ENCODE results near the gene BTN1A1.
A peak's percentile ranks its signal among the peaks of the same experiment; 100 is the strongest.
"Not testable (repeated sequence)": the region's sequence is repeated elsewhere in the genome, so short reads cannot be mapped to it uniquely, and the experiment has no call there.

BTN1A1 gene

DNA sequence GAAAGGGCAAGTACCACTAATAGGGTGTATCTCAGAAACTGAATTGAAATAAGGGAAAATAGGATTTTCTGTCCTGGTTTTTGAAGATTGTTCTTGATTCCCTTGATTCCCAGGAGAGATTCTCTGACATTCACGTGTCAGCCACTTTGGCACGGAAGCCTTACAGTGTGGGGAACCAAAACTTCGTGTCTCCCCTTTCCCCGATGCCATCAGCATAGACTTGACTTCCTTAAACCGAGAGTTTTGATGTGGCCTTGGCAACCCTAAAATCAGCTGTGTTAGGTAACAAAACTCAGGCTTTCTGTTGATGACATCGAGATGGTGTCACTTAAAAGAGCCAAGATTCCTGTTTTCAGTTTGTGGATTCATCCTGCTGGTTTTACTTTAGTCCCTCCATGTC is 45.5 kb downstream of the BTN1A1 start:
- Mint-ChIP-seq H3K27ac (no peak overlapping the region), H3K4me1 (peaks cover 8 to 21% of the 10 kb centered on the region in 2 donors), H3K4me3 (no peak overlapping the region), H3K27me3 (no peaks in the 10 kb centered on the region), H3K9me3 (no peaks in the 10 kb centered on the region), H3K36me3 (peaks cover 27 to 42% of the 10 kb centered on the region in 2 donors)
- ATAC-seq (replicated peaks) (no peak), DNase-seq (no peak)

DNA sequence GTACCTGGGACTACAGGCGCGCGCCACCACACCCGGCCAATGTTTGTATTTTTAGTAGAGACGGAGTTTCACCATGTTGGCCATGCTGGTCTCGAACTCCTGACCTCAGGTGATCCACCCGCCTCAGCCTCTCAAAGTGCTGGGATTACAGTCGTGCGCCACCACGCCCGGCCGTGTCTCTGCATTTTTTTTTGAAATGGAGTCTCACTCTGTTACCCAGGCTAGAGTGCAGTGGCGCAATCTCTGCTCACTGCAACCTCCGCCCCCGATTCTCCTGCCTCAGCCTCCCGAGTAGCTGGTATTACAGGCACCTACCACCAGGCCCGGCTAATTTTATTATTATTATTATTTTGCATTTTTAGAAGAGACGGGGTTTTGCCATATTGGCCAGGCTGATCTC is 47.3 kb downstream of the BTN1A1 start:
- Mint-ChIP-seq H3K4me1 (peaks cover 7 to 22% of the 10 kb centered on the region in 2 donors), H3K36me3 (peaks cover 26 to 35% of the 10 kb centered on the region in 2 donors)
- H3K4me3 Mint-ChIP-seq; ATAC-seq (replicated peaks); H3K27ac Mint-ChIP-seq; H3K27me3 Mint-ChIP-seq; DNase-seq; H3K9me3 Mint-ChIP-seq: not testable (repeated sequence)

DNA sequence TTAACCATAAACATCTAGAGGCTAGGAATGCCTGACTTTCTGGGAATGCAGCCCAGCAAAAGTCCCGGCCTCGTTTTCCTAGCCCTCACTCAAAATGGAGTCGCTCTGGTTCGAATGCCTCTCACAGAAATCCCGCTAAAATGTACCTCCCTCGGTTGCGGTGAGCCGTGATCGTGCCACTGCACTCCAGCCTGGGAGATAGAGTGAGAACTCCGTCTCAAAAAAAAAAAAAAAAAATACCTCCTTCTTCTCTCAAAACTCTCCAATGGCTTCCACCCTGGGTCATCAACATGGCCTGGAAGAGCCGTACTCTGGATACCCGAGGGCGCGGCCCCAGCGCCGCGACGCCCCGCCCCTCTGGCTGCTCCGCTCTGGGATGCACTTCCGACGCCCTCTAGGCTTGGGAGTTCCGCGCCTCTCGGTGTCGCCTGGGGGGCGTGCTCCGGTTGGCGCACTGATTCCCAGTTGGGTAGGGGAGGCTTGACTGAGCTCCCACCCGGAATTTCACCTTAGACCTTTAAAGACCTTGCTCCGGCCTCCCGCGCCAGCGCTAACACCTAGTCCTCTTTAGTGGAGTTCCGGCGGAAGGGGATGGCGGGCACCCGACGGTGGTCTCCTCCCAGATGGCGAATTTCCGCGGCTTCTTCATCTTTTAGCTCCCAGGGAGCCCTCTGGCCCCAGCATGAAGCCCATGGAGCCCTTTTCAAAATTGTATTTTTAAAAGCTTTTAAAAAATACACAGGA is 50.3 kb downstream of the BTN1A1 start:
- Mint-ChIP-seq H3K9me3 (no peaks in the 10 kb centered on the region), H3K36me3 (peaks cover 10 to 15% of the 10 kb centered on the region in 2 donors), H3K4me3 (peak overlapping the region; percentile 96 to 99), H3K27ac (peak overlapping the region; percentile 89), H3K27me3 (no peaks in the 10 kb centered on the region), H3K4me1 (peaks cover 8 to 25% of the 10 kb centered on the region in 2 donors)
- peak; percentile 48 to 51 for ATAC-seq (replicated peaks)
- peak; percentile 58 for DNase-seq

DNA sequence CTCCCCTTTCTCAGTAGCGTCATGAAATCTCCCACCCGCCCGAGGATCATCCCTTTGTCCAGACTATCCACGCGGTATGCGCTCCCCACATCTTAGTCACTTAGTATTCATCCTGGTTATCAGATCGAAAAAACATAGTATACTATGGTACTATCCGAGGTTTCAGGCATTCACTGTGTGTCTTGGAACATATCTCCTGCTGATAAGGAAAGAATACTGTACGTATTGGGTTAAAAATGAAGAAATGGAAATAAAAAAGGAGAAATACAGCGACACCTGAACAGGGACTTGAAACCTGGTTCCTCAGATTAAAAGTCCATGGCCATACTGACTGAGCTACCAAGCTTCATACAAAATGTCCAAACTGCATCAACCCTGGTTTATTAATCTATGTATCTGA is 52.1 kb downstream of the BTN1A1 start:
- Mint-ChIP-seq H3K36me3 (no peaks in the 10 kb centered on the region), H3K27me3 (no peaks in the 10 kb centered on the region), H3K4me1 (peaks cover 8 to 33% of the 10 kb centered on the region in 2 donors), H3K9me3 (no peaks in the 10 kb centered on the region), H3K4me3 (no peak overlapping the region), H3K27ac (no peak overlapping the region)
- ATAC-seq (replicated peaks) (no peak), DNase-seq (no peak)

DNA sequence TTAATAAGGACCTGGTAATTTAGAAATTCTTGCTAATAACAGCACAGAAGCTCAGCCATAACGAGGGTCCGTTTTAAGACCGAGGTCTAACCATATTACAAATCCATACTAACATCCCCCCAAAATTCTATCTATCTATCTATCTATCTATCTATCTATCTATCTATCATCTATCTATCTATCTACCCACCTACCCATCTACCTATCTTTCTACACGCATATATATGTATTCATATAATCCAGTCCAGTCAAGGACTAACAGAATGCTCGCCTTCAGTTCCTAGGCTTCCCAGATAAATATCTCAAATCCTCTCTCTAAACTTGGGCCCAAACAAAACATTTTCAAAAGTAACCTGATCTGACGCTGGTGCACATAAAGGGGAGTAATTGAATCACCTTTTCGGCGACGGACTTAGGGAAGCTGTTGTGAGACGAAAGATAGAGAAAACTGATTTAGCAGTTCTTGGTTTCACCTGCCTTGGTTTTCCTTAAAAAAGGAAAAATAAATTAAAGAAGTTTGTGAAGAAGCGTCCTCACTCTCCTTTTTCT is 52.6 kb downstream of the BTN1A1 start:
- ATAC-seq (replicated peaks) (no peak), DNase-seq (no peak)
- H3K36me3 Mint-ChIP-seq: no peaks in the 10 kb centered on the region
- no peaks in the 10 kb centered on the region for H3K9me3 Mint-ChIP-seq
- no peak overlapping the region for H3K27ac Mint-ChIP-seq
- peaks cover 8 to 33% of the 10 kb centered on the region in 2 donors for H3K4me1 Mint-ChIP-seq
- H3K4me3 Mint-ChIP-seq: no peak overlapping the region
- H3K27me3 Mint-ChIP-seq: no peaks in the 10 kb centered on the region

DNA sequence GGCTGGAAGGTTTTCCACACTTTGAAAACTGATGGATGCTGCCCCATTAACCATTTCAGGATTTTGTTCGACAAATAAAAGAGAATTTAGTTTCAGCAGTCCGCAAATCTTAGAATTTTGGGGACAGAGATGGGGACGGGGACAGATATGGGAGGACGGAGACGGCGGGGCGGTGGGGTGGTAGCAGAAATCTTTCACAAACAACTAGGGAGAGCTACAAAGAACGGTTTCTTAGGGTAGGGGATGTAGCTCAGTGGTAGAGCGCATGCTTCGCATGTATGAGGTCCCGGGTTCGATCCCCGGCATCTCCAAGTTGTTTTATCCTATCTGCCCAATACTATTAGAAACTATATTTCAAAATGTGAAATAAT is 53.1 kb downstream of the BTN1A1 start:
- no peaks in the 10 kb centered on the region for H3K36me3 Mint-ChIP-seq
- no peak overlapping the region for H3K27ac Mint-ChIP-seq
- peaks cover 8 to 33% of the 10 kb centered on the region in 2 donors for H3K4me1 Mint-ChIP-seq
- H3K4me3 Mint-ChIP-seq: no peak overlapping the region
- no peaks in the 10 kb centered on the region for H3K27me3 Mint-ChIP-seq
- H3K9me3 Mint-ChIP-seq: no peaks in the 10 kb centered on the region
- DNase-seq: peak; percentile 75
- ATAC-seq (replicated peaks): peak; percentile 71 to 76

DNA sequence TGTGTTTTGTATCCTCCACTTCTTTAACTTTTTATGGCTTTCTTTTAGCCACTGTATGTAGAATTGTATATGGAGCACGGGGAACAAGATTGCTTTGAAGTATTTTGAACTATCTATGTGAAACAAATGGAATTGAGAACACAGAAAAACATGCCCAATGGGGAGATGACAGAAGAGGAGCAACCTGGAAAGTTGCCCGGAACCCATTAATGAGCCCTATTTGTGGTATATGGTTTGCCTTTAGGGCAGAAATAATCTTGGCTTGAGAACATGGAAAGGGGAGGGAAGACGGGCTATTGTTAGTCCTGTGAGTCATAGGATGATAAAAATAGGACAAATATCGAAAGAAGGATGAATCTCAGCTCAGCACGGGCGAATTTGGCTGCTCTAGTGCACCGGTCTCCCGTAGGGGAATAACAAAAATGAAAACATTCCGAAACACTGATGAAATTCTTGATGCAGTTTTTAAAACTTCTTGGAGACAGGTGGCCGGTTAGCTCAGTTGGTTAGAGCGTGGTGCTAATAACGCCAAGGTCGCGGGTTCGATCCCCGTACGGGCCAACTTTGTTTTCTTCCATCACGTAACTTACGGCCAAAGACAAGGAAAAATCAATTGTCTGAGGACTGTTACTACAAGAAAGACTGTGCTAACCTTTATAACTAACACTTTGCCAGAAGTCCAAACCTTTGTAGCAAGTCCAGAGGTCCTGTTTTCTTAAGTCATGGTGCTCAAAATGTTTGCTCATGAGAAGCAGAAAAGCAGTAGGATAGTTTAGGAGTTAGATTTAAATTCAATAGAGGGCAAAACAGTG is 53.7 kb downstream of the BTN1A1 start:
- Mint-ChIP-seq H3K4me1 (peaks cover 8 to 33% of the 10 kb centered on the region in 2 donors), H3K4me3 (no peak overlapping the region), H3K27me3 (no peaks in the 10 kb centered on the region), H3K9me3 (no peaks in the 10 kb centered on the region), H3K36me3 (no peaks in the 10 kb centered on the region), H3K27ac (no peak overlapping the region)
- ATAC-seq (replicated peaks) (peak; percentile 55), DNase-seq (peak; percentile 72)

DNA sequence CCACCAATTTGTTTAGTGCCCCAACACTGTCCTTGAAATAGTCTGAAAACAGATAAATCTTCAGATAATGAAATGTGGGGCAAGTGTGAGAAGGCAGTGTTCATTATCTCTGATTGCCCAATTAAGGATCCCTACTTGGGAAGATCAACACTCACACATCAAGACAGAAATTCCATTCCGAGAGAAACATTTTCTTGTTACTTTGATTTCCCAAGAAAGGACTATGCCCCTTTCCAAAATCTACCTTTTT is 54.3 kb downstream of the BTN1A1 start:
- no peak overlapping the region for H3K4me3 Mint-ChIP-seq

DNA sequence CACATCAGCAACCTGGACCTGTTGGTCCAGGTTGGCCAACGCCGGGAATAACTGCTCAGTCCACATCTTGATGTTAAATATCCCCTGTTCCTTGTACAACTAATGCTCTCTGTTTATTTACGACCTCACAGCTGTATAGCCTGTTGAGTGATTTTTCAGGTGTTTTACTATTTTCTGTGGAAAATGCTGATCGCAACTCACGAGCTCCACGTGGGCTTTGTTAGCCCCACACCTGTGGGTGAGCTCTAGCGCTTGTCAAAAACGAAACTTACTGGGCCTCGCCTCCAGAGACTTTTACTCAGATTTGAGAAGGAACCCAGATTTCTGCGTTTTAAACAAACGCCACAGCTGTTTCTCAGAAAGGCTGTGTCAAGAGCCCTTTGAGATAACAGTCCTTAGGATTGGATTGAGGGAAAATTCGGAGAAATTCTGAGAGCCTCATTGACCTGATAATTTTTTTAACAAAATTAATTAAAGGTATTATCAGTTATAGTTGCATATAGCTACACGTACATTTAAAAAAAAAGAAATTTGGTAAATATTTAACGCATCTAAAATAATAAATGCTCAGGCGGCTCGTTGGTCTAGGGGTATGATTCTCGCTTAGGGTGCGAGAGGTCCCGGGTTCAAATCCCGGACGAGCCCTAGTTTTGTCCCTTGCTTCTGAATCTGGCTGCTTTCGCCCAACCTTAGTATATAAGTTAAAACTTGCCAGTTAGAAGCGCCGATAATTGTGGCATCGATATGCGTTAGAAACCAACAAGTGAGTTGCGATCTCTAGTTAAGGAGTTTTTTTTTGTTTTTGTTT is 54.8 kb downstream of the BTN1A1 start:
- Mint-ChIP-seq H3K4me3 (peak overlapping the region; percentile 38 to 61), H3K27ac (peak overlapping the region; percentile 85), H3K9me3 (no peaks in the 10 kb centered on the region), H3K36me3 (no peaks in the 10 kb centered on the region), H3K27me3 (no peaks in the 10 kb centered on the region), H3K4me1 (peaks cover 8 to 33% of the 10 kb centered on the region in 2 donors)
- DNase-seq (no peak), ATAC-seq (replicated peaks) (peak; percentile 24 to 33)

More for the DNA sequence above, 54.3 kb downstream of the BTN1A1 start:
- peaks cover 8 to 33% of the 10 kb centered on the region in 2 donors for H3K4me1 Mint-ChIP-seq
- DNase-seq: no peak
- no peaks in the 10 kb centered on the region for H3K36me3 Mint-ChIP-seq
- H3K27ac Mint-ChIP-seq: no peak overlapping the region
- H3K9me3 Mint-ChIP-seq: no peaks in the 10 kb centered on the region
- no peak for ATAC-seq (replicated peaks)
- no peaks in the 10 kb centered on the region for H3K27me3 Mint-ChIP-seq

DNA sequence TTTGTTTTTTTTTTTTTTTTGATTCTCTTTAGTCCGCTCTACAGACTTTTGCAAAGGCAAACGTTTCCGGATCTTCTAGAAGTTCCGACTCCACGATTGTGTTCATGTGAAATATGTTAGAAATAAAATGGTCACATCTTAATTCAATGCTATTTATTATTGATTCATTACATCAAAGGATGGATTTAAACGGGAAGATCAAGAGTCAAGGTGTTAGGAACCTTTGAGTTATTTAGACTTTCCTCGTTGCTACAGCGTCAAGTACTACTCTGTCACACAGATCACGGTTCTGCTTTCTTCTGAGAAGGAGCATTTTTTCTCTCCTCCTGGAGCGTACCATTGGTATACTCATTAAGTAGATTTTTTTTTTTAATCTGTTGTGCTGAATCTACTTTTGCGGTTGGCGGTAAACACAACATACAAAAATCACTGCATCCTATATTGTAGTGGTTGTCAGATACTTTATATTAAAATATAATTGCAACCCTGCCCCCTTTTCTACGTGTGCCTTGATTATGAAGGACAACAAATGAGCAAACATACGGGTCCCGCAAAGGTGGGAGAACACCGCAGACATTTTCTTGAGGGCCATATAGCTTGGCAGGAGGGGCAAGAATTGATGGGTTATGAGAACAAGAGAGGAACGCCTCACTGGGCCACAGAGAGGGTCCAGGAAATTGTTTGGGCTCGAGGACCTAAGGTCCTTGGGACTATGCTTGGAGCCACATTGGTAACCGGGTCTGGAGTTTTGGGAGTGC is 55.6 kb downstream of the BTN1A1 start:
- no peaks in the 10 kb centered on the region for H3K36me3 Mint-ChIP-seq
- H3K9me3 Mint-ChIP-seq: no peaks in the 10 kb centered on the region
- H3K4me1 Mint-ChIP-seq: peaks cover 4 to 26% of the 10 kb centered on the region in 2 donors
- peak overlapping the region; percentile 38 to 61 for H3K4me3 Mint-ChIP-seq
- no peaks in the 10 kb centered on the region for H3K27me3 Mint-ChIP-seq
- peak overlapping the region; percentile 85 for H3K27ac Mint-ChIP-seq
- ATAC-seq (replicated peaks): no peak
- DNase-seq: no peak

DNA sequence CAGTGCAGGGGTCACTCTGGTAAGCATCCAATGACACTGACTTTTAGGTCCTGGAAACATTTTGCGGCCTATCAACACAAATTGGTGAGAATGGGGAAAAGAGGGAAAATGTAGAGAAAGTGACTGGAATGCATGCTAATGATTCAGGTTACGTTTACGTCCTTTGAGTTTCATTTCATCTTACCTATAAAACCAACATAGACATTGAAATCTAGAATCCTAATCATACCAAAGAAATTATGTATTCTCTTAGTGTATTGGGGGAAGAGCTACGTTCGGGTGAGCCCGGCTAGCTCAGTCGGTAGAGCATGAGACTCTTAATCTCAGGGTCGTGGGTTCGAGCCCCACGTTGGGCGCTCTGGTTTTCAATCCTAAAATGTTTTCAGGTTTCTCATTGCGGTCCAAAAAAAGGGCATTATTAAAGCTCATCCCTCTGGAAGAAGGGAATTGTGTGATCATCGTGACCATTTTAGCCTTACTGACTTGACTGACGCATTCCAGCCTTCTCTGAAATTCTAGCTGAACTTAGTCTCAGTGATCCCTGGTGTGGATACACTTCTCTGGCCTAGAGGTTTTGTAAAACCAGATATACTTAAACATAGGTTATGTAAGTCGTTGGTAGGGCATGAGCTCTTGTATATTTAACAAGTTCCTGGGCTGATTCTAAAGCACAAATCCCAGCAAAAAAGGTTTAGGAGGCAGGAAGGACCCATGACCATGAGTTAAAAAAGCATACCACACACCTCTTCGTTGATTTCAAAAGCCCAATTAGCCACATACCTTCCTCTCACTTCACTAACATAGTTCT is 56.4 kb downstream of the BTN1A1 start:
- H3K4me3 Mint-ChIP-seq: peak overlapping the region in 1 of 2 donors; percentile 30
- peak overlapping the region; percentile 87 for H3K27ac Mint-ChIP-seq
- no peak for DNase-seq
- no peak for ATAC-seq (replicated peaks)
- no peaks in the 10 kb centered on the region for H3K9me3 Mint-ChIP-seq
- H3K4me1 Mint-ChIP-seq: peaks cover 4 to 19% of the 10 kb centered on the region in 2 donors
- H3K27me3 Mint-ChIP-seq: no peaks in the 10 kb centered on the region
- H3K36me3 Mint-ChIP-seq: no peaks in the 10 kb centered on the region
